C1 segment of cervical spinal cord (tissue), 14 donors: ENCODE data around the gene SSBP4.

Source experiments
- DNase-seq, 14 donors: peaks; one replicate each; lab custom pipeline; 2025; lab: John Stamatoyannopoulos, UW

SSBP4 gene

DNA sequence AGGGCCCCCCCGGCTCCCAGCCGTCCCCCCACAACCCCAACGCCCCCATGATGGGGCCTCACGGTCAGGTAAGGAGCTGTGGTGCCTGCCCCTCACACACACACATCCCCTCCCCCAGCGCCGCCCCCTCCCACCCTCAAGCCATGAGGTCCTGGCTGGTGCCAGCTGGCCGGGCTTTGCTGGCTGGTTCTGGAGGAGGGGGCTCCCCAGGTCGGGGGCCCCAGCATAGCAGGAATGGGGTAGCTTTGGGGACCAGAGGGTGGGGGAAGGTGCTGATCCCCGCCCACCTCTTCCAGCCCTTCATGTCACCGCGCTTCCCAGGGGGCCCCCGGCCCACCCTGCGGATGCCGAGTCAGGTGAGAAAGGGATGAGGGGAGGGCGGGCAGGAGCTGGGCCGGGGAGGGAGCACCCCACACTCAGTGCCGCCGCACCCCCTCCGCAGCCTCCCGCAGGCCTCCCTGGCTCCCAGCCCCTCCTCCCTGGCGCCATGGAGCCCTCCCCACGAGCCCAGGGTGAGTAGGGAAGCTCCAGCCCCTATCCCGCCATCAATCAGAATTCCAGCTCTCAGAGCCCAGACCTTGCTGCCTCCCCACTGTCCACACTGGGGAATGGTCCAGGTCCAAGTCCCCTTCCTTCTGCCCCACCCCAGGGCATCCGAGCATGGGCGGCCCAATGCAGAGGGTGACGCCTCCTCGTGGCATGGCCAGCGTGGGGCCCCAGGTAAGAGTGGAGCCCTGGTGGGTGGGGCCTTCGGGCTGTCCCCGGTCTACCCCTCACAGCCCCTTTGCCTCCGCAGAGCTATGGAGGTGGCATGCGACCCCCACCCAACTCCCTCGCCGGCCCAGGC is 12.4 kb downstream of the SSBP4 start:
- no peak for DNase-seq

DNA sequence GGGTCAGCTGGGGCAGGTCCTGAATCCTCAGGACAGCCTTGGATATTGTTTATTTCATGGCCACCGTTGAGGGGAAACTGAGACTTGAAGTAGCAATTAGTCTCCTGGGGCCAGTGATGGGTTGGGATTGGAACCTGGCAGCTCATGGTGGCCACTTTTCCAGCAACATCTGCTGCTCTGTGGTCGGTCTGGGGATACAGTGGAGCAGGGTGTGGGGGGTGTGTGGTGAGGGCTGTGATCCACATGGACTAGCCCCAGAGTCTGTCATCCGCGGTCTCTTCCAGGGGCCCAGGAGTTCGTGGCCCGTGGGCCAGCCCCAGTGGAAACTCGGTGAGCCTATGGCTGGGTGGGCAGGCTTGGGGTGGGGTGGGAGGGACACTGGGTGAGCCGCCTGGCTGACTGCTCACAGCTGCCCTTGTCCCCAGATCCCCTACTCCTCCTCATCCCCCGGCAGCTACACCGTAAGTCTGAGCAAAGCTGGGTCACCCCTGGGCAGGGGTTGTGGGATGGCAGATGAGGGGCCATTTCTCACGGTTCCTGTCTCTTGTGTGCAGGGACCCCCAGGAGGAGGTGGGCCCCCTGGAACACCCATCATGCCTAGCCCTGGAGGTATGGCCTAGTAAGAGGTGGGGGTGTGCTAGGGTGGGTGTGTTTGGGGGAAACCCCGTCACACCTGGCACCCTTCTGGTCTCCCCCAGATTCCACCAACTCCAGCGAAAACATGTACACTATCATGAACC is 13.2 kb downstream of the SSBP4 start:
- no peak for DNase-seq

DNA sequence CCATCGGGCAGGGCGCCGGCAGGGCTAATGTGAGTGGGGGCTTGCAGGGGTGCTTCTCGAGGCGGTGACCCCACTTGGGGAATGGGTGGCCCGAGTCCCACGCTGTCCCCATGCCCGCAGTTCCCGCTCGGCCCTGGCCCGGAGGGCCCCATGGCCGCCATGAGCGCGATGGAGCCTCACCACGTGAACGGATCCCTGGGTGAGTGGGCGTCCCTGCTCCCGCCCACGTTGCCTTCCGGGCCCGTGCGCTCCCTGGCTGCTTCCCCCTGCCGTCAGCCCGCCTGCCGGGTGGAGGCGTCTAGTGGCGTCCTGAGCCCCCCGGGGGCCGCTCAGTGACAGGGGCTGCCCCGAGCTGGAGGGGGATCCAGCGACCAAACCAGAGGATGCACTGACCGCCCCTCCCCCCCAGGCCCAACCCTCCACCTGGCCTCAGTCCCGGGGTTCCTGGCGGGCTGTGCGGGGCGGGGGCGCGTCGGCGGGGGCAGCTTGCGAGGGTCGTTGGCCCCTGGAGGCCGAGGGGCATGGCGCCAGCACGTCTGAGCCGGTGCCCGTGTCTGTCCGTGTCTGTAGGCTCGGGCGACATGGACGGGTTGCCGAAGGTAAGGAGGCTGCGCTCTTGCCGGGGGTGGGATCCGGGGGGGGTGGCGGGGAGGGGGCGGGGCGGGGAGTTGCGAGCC is 14.0 kb downstream of the SSBP4 start:
- DNase-seq = no peak

DNA sequence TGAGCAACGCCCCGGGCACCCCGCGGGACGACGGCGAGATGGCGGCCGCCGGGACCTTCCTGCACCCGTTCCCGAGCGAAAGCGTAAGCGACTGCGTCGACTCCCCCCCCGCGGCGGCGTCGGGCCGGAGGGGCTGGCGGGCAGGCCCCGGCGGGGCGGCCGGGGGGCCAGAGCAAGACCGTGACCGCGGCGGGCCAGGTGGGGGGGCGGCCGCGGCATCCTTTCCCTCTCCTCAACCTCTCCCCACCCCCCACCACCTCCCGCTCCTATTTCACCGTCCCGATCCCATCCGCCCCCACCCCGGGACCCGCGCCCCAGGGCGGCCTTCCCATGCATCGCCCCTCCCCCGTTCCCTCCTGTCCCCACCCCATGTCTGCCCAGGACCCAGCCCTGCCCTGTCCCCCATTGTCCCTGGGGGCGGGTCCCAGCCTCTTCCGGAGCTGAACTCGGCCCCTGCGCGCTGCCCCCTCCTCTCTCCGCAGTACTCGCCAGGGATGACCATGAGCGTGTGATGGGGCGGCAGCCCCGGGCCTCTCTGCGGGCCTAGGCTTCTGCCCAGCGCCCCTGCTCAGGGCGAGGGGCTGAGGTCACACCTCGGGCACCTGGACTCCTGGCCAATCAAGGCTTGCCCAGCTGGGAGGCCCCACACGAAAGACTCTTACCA is 14.7 kb downstream of the SSBP4 start:
- DNase-seq = no peak

DNA sequence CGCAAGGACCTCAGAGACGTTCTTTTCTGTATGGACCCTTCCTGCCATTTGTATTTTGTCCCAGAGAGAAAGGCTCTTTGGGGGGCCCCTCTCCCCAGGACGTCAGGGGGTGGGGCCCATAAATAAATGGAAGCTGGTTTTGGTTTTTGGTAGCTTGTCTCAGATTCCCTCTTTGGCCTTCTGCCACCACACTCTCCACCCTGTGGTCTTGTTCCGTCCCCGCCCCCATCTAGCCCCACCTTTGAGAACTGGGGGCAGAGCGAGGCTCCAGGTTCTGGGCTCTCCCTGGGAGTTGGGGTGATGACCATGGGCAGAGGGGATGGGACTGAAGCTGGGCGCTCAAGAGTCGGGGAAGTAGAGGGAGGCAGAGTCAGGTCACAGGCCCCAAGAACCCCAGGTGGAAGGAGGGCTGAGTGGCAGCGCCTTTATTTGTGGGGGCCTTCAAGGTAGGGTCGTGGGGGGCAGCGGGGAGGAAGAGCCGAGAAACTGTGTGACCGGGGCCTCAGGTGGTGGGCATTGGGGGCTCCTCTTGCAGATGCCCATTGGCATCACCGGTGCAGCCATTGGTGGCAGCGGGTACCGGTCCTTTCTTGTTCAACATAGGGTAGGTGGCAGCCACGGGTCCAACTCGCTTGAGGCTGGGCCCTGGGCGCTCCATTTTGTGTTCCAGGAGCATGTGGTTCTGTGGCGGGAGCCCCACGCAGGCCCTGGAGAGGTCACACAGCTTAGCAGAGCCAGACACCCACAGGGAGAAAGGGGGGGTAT is 15.4 kb downstream of the SSBP4 start:
- DNase-seq = no peak

DNA sequence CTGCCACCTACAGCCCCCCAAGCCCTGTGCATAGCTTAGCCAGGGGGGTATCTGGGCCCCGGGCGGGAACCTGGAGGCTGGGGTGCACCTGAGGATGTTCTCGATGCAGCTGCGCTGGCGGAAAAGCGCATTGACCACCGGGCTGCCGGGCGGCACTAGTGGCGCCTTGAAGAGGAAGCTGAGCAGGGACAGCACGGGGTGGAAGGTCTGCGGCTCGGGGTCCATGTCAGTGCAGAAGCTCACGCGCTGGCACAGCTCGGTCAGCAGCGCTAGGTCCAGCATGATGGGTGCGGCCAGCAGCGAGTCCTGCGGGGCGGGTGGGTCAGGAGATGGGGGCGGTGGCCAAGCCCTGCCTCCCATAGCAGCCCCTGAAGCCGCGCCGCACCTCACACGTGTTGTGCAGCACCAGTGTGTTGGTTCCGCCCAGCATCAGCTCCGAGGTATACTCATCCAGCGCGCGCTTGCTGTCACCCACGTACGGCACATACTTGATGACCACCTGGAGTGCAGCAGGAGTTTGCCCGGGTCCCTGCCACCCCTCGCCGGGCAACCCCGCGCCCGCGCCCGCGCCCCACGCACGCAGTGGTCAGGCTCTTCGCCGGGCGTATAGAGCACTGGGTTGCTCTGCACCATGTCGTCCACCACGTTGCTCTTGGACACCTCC is 16.1 kb downstream of the SSBP4 start:
- no peak for DNase-seq

DNA sequence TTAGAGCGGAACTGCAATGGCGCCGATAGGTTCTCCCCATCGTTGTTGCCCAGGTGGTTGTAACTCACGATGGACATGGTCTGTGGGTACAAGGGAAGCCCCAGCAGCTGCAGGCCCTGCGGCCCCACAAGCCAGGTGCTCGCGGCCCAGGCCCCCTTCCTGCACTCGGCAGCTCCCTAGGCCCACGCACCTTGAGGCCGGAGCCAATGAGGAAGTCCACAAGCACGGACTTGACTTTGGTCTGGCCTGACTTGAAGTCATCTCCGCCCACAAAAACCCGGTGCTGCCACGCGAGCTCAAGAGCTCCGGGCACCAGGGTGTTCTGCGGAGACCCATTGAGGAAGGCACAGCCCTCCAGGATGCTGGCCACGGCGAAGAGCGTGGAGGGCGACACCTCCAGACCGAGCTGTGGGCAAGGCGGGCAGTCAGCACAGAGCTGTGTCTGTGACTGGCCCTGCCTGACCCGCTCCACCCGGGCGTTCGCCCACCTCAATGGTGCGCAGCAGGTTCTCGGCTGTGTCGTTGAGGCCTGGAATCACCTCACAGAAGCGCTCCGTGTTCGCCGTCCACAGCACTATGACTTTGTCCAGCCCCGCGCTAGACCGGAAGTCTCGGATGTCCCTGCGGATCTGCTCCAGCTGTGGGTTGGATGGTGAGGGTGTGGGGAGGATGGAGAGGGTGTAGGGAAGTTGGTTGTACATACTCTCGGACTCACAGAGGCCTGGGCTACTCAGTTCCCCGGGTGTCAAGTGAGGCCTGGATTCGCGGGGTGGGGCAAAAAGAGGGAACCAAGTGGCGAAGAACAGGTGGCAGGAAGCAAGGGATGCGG is 16.9 kb downstream of the SSBP4 start:
- no peak for DNase-seq

DNA sequence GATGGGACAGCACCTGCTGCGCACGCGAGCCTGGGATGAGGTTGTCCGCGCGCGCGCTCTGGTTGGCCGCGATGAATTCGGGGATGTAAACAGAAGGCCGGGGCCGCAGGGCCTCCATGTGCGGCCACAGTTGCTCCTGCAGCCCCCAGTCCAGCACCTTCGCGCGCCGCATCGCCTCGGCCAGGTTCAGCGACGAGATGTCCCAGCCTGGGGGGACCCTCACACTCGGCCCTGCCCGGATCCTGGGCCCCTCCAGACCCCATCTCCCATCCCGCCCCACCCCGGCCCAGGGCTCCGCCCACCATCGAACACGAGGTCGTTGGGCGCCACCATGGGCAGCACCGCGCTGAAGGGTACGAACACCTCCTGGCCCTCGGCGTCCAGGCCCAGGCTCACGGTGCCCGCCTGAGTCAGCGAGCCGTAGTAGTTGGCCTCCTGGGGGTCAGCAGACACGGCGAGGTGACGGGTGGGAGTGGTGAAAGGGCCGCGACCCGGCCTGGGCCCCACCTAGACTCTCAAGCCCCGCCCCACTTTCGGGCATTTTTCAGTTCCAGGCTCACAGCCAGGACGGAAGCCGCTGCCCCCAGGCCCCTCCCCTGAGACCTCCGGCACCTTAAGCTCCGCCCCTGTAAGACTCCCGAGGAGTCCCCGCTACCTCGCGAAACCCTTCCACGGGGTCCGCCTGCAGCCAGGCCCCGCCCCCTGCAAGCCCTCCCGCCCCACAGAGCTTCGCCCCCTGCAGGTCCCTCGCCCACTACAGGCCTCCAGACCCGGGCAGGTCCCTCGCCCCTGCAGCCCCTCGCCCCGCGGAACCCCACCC is 17.7 kb downstream of the SSBP4 start:
- peak in 4 of 14 donors; percentile 26 to 39 (median 31) for DNase-seq

DNA sequence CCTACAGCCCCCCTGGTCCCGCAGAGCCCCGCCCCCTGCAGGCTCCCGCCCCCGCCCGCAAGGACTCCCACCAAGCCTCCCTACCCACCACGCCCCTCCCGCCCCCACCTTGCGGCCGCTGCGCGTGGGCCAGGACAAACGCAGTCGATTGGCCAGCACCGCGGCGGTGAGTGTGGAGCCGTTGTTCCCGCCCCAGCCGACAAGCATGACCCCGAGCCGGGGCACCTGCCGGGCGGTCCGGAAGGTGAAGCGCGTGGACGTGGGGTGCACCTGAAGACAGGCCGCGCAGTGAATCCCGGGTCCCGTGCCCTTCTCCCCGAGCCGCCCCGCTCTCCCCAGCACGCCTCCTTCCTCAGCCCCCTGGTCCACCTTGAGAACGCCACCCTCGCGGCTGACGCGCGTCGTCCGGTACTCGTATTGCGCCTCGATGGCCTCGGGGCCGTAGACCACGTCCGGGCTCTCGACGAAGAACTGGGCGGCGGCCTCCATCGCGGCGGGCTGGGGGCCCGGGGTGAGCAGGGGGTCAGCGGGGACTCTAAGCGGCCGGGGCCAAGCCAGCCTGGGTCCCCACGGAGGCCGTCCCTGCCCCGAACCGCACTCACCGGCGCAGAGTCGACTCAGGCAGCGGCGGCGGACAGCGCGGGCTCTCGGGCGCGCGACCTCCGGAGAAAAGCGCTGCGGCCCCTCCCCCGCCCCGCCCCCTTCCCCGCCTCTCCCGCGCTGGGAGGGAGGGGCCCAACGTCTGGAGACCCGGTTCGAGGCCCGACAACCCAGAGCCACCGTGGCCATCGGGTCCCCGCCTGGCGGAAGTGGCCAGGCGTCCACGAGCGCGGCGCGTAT is 18.5 kb downstream of the SSBP4 start, which contains the start of gene ISYNA1:
Gene ISYNA1 (minus strand): TSS at position 643 of the 840 bp plus-strand sequence. CDS start 154 bp downstream, at position 489.
- DNase-seq = peak in 2 of 14 donors; percentile 10 to 52

DNA sequence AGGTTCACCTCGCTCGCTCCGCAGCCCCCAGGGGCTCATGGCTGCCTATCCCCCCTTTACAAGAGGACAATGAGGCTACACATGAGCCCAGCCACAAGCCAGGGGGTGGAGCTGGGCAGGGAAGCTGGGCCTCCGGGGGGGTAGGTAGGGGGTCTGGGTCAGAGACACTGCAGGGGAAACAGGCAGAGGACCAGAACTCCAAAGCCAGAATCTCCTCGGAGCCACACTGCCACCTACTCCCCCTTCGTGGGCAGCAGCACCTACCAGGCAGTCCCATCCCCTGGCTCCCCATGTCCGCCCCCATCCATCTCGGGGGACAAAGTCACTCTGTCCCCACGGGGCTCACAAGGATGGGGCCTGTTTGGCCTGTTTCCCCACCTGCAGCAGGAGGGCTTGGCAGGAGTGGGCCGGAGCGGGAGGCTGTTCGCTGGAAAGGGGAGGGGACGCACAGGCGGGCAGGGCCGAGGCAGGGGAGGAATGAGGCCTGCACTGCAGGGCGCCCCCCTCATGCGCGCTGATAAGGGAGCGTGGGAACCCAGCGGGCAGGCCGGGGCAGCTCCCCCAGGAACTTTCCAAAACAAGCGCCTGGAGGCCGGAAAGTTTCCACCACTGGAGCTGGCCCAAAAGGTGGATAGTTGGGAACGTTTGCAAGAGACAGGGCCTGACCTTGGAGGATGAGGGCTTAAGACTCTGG is 19.3 kb downstream of the SSBP4 start:
- DNase-seq = no peak

DNA sequence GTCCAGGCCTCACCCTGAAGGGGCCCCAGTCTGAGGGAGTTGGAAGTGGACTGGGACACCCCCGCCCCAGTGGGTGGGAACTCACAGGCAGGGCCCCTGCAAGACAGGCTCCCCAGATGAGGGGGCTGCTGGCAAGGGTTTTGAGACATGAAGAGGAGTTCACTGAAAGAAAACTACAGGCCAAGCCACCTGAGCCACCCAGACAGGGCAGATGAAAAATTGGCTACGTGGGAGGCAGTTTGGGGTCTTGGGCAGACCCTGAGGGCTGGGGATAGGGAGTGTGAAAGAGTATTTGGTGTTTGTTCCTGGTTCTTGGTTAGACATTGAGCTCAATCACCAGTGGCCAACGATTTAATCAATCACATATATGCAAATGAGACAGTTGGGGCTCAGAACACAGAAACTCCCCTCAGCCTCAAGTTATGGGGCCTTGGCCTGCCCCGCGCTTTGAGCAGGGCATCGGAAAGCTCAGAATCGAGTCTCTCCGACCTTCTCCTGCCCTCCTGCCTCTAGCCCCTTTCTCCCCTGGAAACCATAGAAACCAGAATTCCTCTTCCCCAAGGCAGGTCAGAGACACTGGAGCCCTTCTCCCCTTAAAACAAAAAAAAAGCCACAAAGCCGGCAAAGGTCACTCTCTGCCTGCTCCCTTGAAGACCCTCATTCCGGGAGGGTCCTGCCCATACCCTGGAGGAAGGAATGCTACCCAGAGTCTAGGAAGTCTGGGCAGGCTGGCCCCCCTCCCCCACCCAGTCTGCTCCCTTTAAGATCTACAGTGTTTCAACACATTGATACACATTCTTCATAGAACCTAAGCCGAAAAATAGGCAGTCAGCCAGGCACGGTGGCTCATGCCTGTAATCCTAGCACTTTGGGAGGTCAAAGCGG is 20.1 kb downstream of the SSBP4 start:
- no peak for DNase-seq

DNA sequence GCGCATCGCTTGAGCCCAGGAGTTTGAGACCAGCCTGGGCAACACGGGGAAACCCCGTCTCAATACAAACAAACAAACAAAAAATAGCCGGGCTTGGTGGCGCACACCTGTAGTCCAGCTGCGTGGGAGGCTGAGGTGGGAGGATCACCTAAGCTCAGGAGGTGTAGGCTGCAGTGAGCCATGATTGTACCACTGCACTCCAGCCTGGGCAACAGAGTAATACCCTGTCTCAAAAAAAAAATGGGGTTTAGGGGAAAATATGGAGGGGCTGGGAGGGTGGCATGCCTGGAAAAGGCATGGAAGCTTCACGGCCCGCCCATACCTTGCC is 20.7 kb downstream of the SSBP4 start:
- no peak for DNase-seq

DNA sequence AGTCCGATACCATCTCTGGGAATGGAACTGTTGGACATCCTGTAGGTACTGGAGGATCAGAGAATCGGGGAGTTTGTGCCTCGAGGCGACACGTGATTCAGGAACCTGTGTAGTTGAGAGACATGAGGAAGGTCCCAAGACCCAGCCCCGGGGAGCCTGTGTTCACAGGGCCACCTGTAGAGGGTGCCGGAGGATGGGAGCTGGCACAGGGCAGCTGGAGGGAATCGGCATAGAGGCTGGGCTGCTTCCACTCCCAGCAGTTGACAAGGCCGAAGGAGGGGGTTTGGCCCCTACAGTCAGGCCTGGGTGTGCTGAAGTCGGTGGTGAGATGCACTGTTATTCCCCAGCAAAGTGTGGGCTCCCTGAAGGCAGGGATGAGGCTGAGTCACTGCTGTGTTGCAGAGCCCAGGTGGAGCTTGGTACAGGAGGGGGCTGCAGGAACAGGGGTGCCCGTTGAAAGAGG is 21.2 kb downstream of the SSBP4 start:
- no peak for DNase-seq

DNA sequence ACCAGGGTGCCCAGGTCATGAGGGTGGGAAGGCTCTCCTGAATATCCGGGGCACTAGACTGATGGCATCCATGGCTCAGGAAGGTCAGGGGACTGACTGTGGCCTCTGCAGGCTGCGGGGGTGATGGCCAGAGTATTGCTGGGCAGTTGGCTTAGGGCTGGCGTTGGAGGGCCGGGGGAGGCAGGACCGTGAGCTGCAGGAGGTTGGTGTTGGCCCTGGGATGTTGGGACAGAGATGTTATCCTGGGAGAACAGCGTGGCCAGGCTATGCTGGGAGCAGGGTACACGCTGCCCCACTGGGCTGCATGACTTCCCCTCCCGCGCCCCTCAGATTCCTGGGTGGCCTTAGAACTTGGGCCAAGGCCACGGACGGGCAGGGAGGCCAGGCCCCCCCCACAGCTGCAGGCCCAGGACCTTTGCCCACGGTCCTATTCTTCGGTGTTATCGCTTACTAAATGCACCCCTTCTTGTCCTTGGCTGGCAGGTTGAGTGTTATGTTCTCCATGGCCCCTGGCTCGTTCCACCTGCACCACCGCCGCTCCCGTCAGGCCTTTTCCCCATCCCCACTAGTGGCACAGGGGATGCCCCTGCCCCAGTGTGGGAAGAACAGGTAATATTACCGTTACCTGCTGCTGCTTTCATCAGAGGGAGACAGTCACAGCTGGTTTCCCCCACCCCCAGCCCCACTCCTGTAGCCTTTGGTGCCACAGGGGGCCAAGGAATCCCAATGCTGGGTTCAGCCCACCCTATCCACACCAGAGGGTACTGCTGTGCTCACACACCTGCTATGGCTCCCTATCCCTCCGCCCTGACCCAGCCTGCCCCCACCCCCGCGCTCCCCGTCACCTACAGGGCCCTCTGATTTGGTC is 22.0 kb downstream of the SSBP4 start:
- no peak for DNase-seq
